Dendritic cell treated with granulocyte-macrophage colony-stimulating factor and Interleukin-4, amounts not matched to agents 40 ng/mL and 50 ng/mL, for 4 days (primary cell): ENCODE data around the gene P2RY12.
A peak's percentile ranks its signal among the peaks of the same experiment; 100 is the strongest.

ENCODE experiments used
- H3K27ac Mint-ChIP-seq: one replicate; pipeline ENCODE4 v1.8.0; 2022; ENCODE audit warnings: mild to moderate bottlenecking, mixed read lengths
- H3K27me3 Mint-ChIP-seq: one replicate; pipeline ENCODE4 v1.8.0; 2022; ENCODE audit warnings: mild to moderate bottlenecking, mixed read lengths
- H3K36me3 Mint-ChIP-seq: one replicate; pipeline ENCODE4 v1.8.0; 2022; ENCODE audit warnings: low read depth, mixed read lengths
- H3K4me1 Mint-ChIP-seq: one replicate; pipeline ENCODE4 v1.8.0; 2022; ENCODE audit warnings: low read depth, mixed read lengths
- H3K4me3 Mint-ChIP-seq: one replicate; pipeline ENCODE4 v1.8.0; 2022; ENCODE audit warnings: mild to moderate bottlenecking, moderate library complexity, mixed read lengths
- H3K9me3 Mint-ChIP-seq: one replicate; pipeline ENCODE4 v1.8.0; 2022; ENCODE audit warnings: mixed read lengths
- intact Hi-C: fragments of 100-400 bp; cut with micrococcal nuclease; formaldehyde crosslinking; loops from one replicate; pipeline ENCODE4 v1.15.0; 2022

The P2RY12 gene

GRCh38 chr3:151383956-151384355, 597 bp downstream of the P2RY12 start:
- H3K27ac Mint-ChIP-seq = no peak overlapping the region
- H3K4me3 Mint-ChIP-seq = peak overlapping the region; percentile 37

DNA sequence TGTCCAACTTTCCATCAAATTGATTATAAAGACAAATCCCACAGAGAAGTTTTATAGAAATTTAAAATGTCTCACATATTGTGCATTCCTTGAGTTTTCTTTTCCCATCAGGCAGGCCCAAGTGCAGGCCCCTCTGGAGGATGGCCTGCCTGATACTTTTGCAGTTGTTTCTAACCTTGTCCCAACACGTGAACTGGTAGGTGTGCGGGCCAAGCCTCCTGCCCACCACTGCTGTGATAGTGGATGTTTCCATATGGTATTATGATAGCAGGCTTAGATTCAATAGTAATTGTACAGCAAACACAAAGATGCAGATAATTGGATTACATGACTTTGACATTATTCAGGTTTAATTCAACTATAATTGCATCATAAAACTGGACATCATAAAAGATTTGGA, 1.4 kb downstream of the P2RY12 start:
- H3K9me3 Mint-ChIP-seq = no peaks in the 10 kb centered on the region
- intact Hi-C loops = loop anchor here (5.0 kb wide), 1 partner anchor 36 kb away; no protein-coding TSS in a partner anchor
- no peaks in the 10 kb centered on the region for H3K27me3 Mint-ChIP-seq
- H3K36me3 Mint-ChIP-seq = peaks cover under 1% of the 10 kb centered on the region
- peak overlapping the region; percentile 37 for H3K4me3 Mint-ChIP-seq
- peak overlapping the region; percentile 21 for H3K27ac Mint-ChIP-seq
- H3K4me1 Mint-ChIP-seq = peaks cover 52% of the 10 kb centered on the region

More at GRCh38 chr3:151383956-151384355, 597 bp downstream of the P2RY12 start:
- no peaks in the 10 kb centered on the region for H3K36me3 Mint-ChIP-seq
- no peaks in the 10 kb centered on the region for H3K9me3 Mint-ChIP-seq
- H3K4me1 Mint-ChIP-seq = peaks cover 54% of the 10 kb centered on the region
- intact Hi-C loops = loop anchor here (5.0 kb wide), 1 partner anchor 37 kb away; no protein-coding TSS in a partner anchor
- no peaks in the 10 kb centered on the region for H3K27me3 Mint-ChIP-seq

GRCh38 chr3:151382671-151383070, 1.9 kb downstream of the P2RY12 start:
- Mint-ChIP-seq H3K27ac (peak overlapping the region; percentile 21), H3K36me3 (peaks cover 5% of the 10 kb centered on the region), H3K27me3 (no peaks in the 10 kb centered on the region), H3K9me3 (no peaks in the 10 kb centered on the region), H3K4me1 (peaks cover 52% of the 10 kb centered on the region), H3K4me3 (no peak overlapping the region)
- intact Hi-C loops = loop anchor here (5.0 kb wide), 1 partner anchor 35 kb away; no protein-coding TSS in a partner anchor

GRCh38 chr3:151379083-151379734, 5.3 kb downstream of the P2RY12 start:
- no peak overlapping the region for H3K4me3 Mint-ChIP-seq
- no peaks in the 10 kb centered on the region for H3K27me3 Mint-ChIP-seq
- peaks cover 6% of the 10 kb centered on the region for H3K36me3 Mint-ChIP-seq
- H3K9me3 Mint-ChIP-seq = no peaks in the 10 kb centered on the region
- intact Hi-C loops = no loop called here
- H3K4me1 Mint-ChIP-seq = peaks cover 28% of the 10 kb centered on the region
- H3K27ac Mint-ChIP-seq = no peak overlapping the region

GRCh38 chr3:151377768-151378385, 6.7 kb downstream of the P2RY12 start:
- peaks cover 6% of the 10 kb centered on the region for H3K36me3 Mint-ChIP-seq
- H3K27ac Mint-ChIP-seq = no peak overlapping the region
- intact Hi-C loops = no loop called here
- no peak overlapping the region for H3K4me3 Mint-ChIP-seq
- peaks cover 21% of the 10 kb centered on the region for H3K4me1 Mint-ChIP-seq
- H3K27me3 Mint-ChIP-seq = no peaks in the 10 kb centered on the region
- no peaks in the 10 kb centered on the region for H3K9me3 Mint-ChIP-seq

DNA sequence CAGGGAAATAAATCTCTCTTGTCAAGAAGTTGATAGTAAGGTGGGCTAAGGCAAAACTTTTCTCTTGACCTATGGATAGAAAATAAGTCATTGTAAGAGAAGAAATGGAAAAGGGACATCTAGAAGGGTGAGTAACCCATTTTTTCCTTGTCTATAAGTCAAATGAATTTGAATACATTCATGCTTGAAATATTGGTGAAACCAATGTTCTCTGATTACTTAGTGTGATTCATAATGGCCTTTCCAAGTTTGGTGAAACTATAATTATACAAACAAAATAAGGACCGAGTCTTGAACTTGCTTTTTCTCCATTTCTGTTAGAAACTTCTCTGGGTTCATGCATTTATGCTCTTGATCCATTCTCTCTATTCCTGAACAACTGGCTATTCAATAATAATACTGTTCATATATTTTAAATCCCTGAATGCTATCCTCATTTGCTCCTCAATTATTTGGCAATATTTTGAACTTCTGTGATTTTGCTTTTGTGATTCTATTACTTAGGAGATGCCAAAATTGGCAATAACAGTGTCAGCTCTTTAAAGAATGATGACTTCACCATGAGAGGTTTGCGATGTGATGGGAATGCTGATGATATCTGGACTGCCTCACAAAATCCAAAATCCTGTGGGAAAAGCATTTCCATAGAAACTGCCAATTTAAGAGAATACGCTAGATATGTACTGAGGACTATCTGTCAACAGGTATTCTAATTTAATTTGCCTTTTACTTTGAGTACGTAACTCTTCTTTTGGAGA, 12.3 kb downstream of the P2RY12 start:
- no peak overlapping the region for H3K27ac Mint-ChIP-seq
- no peaks in the 10 kb centered on the region for H3K4me1 Mint-ChIP-seq
- H3K27me3 Mint-ChIP-seq = no peaks in the 10 kb centered on the region
- intact Hi-C loops = no loop called here
- no peak overlapping the region for H3K4me3 Mint-ChIP-seq
- H3K9me3 Mint-ChIP-seq = no peaks in the 10 kb centered on the region
- H3K36me3 Mint-ChIP-seq = no peaks in the 10 kb centered on the region

- H3K4me3 Mint-ChIP-seq = no peak overlapping the region
- intact Hi-C loops = no loop called here
- H3K4me1 Mint-ChIP-seq = no peaks in the 10 kb centered on the region
- H3K36me3 Mint-ChIP-seq = no peaks in the 10 kb centered on the region
- H3K27me3 Mint-ChIP-seq = no peaks in the 10 kb centered on the region
- H3K27ac Mint-ChIP-seq = no peak overlapping the region
- H3K9me3 Mint-ChIP-seq = no peaks in the 10 kb centered on the region
Observed at GRCh38 chr3:151371526-151371925, 13.0 kb downstream of the P2RY12 start.

- Mint-ChIP-seq H3K36me3 (no peaks in the 10 kb centered on the region), H3K4me3 (no peak overlapping the region), H3K4me1 (peaks cover 14% of the 10 kb centered on the region), H3K27me3 (no peaks in the 10 kb centered on the region), H3K27ac (no peak overlapping the region), H3K9me3 (no peaks in the 10 kb centered on the region)
- intact Hi-C loops = no loop called here
Observed at GRCh38 chr3:151367448-151367847, 17.1 kb downstream of the P2RY12 start.

GRCh38 chr3:151366993-151367392, 17.6 kb downstream of the P2RY12 start:
- no peaks in the 10 kb centered on the region for H3K27me3 Mint-ChIP-seq
- H3K36me3 Mint-ChIP-seq = no peaks in the 10 kb centered on the region
- H3K27ac Mint-ChIP-seq = no peak overlapping the region
- H3K4me3 Mint-ChIP-seq = no peak overlapping the region
- H3K9me3 Mint-ChIP-seq = no peaks in the 10 kb centered on the region
- peaks cover 18% of the 10 kb centered on the region for H3K4me1 Mint-ChIP-seq
- intact Hi-C loops = no loop called here

DNA sequence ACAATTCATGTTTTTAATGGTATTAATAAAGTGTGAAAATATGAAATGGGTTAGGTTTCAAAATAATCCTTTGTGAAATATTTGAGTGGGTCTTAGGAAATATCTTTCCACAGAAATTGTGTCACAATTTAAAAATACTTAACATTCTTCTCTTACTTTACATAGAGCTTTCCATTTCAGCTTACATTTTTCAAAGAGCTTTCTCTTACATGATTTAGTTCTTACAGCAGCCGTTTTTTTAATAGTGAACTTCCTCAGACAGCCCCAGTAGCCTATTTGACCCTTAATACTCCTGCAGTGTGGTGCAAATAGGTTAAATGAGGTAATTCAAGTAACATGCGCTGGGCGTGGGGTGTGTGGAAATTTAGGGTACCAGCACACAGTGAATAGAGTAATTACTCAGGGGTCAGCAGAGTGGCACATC, 21.8 kb downstream of the P2RY12 start:
- Mint-ChIP-seq H3K4me3 (no peak overlapping the region), H3K27me3 (no peaks in the 10 kb centered on the region), H3K27ac (peak overlapping the region; percentile 5), H3K4me1 (peaks cover 23% of the 10 kb centered on the region), H3K9me3 (no peaks in the 10 kb centered on the region), H3K36me3 (no peaks in the 10 kb centered on the region)
- intact Hi-C loops = loop anchor here (5.0 kb wide), 1 partner anchor 35 kb away; the partner anchor contains the start of gene P2RY13

DNA sequence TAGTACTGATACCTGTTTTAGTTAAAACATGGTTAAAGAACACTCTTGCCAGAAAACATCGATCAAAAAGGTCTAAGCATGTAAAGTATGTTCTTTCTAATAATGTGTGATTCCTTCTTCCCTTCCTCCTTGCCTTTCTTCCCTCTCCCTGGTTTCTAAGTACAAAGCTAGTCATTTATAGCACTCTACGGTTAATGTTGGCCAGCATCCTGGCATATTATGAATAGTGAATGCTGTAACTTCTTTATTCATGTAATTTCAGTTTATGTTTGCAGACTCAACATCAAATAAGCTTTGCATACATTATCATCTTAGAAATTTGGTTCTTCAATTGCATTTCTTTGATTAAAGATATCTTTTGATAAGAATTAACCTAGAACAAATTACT, 27.1 kb downstream of the P2RY12 start:
- Mint-ChIP-seq H3K4me3 (no peak overlapping the region), H3K4me1 (peaks cover 18% of the 10 kb centered on the region), H3K36me3 (no peaks in the 10 kb centered on the region), H3K27ac (peak overlapping the region; percentile 41), H3K27me3 (no peaks in the 10 kb centered on the region), H3K9me3 (no peaks in the 10 kb centered on the region)
- intact Hi-C loops = no loop called here

- H3K36me3 Mint-ChIP-seq = no peaks in the 10 kb centered on the region
- intact Hi-C loops = no loop called here
- no peak overlapping the region for H3K4me3 Mint-ChIP-seq
- peaks cover 18% of the 10 kb centered on the region for H3K4me1 Mint-ChIP-seq
- H3K27me3 Mint-ChIP-seq = no peaks in the 10 kb centered on the region
- H3K9me3 Mint-ChIP-seq = no peaks in the 10 kb centered on the region
- peak overlapping the region; percentile 41 for H3K27ac Mint-ChIP-seq
Observed at GRCh38 chr3:151356794-151357462, 27.6 kb downstream of the P2RY12 start.

GRCh38 chr3:151351648-151352047, 32.9 kb downstream of the P2RY12 start:
- Mint-ChIP-seq H3K27me3 (no peaks in the 10 kb centered on the region), H3K9me3 (no peaks in the 10 kb centered on the region), H3K36me3 (no peaks in the 10 kb centered on the region), H3K4me1 (peaks cover 43% of the 10 kb centered on the region), H3K27ac (peak overlapping the region; percentile 83), H3K4me3 (peak overlapping the region; percentile 26)
- intact Hi-C loops = loop anchor here (2.0 kb wide), 1 partner anchor 23 kb away; the partner anchor contains the start of gene P2RY13
